ENCODE data around the gene SPEM2.

DNA sequence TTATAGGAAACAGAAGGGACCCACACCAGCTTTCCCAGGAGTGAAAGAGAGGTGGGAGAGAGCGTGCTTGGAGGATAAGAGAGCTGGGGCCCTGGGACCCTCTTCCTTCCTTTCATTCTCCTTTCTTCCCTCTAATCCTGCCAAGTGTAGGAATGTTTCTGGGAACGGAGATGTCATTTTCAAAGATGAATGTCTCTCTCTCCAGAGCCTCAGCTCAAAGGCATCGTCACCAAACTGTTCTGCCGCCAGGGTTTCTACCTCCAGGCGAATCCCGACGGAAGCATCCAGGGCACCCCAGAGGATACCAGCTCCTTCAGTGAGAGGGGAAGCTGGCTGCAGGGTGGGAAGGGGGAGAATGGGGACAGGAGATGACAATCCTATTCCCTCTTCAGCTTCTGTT, 15.8 kb downstream of the SPEM2 start:
- TF ChIP-seq EZH2phosphoT487 (IDR thresholded peaks at IDR 0.05; ENCODE audit: low read depth, severe bottlenecking, unreplicated experiment): no peak
- TF ChIP-seq, protein P1, sequence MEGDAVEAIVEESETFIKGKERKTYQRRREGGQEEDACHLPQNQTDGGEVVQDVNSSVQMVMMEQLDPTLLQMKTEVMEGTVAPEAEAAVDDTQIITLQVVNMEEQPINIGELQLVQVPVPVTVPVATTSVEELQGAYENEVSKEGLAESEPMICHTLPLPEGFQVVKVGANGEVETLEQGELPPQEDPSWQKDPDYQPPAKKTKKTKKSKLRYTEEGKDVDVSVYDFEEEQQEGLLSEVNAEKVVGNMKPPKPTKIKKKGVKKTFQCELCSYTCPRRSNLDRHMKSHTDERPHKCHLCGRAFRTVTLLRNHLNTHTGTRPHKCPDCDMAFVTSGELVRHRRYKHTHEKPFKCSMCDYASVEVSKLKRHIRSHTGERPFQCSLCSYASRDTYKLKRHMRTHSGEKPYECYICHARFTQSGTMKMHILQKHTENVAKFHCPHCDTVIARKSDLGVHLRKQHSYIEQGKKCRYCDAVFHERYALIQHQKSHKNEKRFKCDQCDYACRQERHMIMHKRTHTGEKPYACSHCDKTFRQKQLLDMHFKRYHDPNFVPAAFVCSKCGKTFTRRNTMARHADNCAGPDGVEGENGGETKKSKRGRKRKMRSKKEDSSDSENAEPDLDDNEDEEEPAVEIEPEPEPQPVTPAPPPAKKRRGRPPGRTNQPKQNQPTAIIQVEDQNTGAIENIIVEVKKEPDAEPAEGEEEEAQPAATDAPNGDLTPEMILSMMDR (IDR thresholded peaks at IDR 0.05; ENCODE audit: poor library complexity): no peak
